ENCODE measurements around the gene ANKRD66. TPM values are rescaled to one million over a fixed set of nuclear protein-coding genes. Genes with fewer than 3 reads are reported as not detected.
A peak's percentile ranks its signal among the peaks of the same experiment; 100 is the strongest.
"Not testable (repeated sequence)": the region's sequence is repeated elsewhere in the genome, so short reads cannot be mapped to it uniquely, and the experiment has no call there.

ANKRD66 gene
- total RNA-seq, 1 donor from 2014 or later: not detected

DNA sequence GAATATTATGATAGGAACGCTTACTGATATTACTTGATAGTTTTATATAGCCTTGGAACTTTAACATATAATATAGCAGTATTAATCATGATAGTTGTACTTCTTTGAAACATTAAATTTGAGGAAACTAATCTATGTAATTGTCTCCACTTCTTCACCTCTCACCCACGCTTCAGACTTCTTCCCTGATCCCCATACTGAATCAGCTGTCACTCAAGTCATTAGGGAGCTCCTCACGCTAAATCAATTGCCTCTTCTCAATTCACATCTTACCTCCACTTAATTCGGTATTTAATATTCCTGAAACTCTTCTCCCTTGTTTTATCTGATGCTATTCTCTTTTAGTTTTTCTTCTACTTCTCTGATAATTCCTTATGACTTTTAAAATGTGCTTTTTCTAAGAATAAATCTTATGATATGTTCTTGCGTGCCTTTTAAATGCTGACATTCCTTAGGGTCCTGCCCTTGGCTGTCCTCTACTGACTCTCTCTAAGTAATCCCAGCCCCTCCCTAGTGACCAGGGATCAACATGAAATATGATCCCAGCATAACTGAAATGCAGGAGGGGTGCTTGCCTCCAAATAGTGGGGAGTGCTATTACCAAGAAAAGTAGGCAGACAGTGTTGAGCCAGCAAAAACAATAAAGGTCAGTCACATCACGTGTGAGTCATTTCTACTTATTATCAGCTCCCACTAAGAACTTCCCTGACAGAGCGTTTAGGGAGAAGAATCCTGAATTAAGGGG, 9.9 kb downstream of the ANKRD66 start:
- no peak for ATAC-seq

DNA sequence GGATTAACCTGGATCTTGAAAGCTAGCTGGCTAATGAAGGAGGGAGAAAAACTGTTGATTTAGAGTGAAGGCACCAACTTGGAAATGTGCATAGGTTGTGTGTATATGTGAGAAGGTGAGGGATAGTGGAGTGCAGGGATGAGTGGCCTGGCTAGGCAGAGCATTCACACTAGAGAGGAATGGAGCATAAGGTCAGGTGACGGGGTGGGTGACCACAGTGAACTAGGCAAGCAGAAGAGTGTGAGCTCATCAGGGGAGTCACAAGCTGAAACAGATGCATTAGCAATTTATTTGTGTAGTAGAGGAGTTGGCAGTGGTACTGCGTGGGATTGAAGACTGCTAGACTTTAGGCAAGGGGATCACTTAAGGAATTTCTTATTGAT, 10.5 kb downstream of the ANKRD66 start:
- no peak for ATAC-seq

DNA sequence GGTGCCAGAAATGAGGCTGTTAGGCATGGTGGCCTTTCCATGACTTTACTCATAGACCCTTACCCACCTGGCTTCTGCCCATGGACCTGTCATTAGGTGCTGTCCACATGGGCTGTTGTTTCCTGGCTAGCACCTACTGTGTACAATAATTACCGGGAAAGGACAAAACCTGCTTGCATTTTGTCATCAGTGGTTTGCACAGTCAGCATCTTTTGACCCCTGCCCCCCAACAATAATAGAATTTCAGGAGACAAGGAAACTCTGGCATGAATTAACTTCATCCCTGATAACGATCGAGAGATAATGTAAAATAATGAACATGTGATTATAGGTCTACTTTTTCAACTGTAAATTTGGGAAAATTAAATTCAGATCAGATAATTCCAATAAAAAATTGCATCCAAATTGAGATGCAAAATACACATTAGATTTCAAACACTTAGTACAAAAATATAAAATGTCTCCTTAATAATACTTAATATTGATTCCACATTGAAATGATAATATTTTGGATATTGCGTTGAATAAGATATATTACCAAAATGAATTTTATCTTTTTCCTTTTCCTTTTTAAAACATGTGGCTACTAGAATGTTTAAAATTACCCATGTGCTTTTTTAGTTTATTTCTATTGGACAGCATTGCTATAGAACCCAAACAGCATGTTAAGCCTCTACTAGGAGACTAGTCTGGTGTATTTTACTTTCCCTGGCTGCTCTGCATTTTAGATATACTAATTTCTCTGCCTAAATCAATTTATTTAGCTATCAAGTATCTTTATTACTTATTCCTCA, 12.4 kb downstream of the ANKRD66 start:
- no peak for ATAC-seq

DNA sequence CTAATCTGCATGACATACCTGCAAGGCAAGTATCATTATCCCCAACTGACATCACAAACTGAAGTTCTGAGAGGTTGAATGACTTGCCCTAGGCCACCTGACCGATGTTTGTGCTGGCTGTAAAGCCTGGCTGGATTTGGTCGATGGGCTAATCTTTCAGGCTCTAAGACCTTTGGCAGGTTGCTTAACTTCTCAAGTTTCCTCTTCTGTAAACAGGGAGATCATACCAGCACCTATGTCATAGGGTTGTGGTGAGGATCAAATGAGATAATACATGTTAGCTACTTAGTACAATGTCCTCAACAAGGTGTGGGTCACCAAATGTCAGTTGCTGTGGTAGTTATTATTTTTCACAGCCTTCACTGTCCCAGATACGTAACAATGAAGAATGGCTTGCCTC, 14.2 kb downstream of the ANKRD66 start:
- peak; percentile 89 for ATAC-seq

DNA sequence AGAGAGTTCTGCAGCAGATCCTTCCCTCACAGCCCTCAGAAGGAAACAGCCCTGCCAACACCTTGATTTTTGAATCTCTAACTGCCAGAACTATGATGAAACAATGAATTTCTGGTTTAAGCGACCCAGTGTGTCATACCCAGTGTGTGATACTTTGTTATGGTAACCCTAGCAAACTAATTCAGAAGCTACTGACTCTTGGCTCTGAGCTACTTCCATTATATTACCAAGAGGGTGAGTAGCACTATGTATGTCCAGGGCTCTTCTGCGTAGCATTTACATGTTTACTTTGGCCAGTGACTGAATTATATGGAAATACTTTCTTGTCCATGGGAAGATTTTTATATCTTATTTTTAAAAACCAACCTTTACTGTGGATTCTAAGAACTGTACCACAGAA, 16.7 kb downstream of the ANKRD66 start:
- no peak for ATAC-seq

DNA sequence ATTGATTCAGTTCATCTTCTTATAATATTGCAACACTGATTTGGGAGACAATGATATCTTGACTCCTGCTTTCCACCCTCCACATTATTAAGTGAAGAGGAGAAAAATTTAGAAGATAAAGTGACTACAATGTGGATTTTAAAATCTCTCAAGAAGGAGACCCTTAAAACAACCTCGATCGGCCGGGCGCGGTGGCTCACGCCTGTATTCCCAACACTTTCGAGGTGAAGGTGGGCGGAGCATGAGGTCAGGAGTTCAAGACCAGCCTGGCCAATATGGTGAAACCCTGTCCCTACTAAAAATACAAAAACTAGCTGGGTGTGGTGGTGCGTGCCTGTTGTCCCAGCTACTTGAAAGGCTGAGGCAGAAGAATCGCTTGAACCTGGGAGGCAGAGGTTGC, 17.5 kb downstream of the ANKRD66 start:
- ATAC-seq: not testable (repeated sequence)

DNA sequence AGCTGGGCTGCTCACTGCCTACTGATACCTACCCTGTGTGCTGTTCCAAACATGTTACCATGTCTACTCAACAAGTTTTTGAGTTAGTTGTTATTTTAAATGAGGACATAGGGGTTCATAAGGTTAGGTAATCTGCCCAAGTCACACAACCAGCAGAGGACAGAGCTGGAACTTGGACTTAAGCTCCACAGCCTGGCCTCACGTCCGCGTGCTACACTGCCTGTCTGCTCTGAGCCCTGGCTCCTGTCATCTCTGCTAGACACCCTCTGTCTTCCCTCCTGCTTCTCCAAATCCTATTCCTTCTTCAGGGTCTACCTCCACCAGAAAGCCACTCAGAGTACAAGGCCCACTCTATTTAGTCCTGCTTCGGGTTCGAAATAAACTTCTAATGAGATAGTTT, 18.2 kb downstream of the ANKRD66 start:
- ATAC-seq: no peak

DNA sequence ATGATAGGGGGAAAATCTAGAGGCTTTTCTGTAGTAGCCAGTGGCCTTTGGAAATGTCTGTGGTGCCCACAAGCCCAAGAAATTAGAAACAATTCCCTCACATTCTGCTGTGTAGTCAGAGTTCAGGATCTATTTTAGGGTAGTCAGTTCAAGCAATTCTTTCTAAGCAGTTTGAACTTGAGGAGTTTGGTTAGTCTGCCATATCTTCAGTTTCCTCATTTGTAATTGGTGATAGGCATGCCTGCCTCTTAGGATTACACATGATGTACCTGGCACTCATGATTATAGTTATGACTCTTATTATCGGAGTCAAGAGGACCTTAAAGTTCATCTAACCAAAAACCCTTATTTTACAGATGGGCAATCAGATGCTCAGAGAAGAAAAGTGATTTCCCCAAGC, 25.3 kb downstream of the ANKRD66 start:
- ATAC-seq: no peak

DNA sequence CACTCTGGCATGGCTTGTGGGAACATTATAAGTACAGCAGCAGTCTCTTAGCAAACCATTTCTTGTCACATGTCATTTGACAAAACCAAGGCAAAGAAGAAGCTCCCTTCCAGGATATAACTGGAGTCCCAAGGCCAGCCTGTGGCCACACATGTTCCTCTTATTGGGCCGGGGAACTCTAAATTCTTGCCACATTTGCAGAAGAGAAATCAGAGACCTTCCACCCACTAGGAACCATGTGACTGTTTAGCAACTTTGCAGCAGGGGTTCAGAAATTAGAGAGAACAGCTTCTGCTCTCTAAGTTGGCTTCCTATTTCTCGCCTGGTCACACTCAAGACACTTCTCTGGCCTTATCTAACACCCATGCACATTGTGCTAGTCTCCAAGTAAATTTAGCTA, 26.0 kb downstream of the ANKRD66 start:
- peak; percentile 8 for ATAC-seq

DNA sequence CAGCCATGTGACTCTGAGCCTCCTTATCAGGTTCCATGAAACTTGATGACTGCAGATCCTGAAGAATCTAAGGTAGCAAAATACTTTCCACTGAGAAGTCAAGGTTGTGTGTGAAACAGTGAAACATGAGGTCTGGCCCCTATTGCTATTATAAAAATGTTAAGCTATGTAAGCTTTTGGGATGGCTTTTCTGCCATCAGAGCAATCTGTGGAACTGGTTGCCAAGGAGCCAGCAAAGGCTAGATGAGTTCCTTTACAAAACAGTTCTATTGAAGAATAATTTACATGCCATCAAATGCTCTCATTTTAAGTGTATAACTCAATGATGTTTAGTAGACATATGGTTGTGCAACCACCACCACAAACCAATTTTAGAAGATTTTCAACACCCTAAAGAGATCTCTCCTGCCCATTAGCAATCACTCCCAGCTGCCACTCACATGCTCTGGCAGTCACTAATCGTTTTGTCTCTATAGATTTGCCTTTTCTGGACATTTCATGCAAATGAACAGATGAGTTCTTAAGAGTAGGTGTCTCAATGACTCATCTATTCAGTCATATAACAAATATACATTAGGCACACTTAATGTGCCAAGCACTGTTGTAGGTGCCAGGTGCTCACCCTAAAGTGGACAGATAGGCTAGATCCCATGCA, 26.6 kb downstream of the ANKRD66 start:
- ATAC-seq: no peak

DNA sequence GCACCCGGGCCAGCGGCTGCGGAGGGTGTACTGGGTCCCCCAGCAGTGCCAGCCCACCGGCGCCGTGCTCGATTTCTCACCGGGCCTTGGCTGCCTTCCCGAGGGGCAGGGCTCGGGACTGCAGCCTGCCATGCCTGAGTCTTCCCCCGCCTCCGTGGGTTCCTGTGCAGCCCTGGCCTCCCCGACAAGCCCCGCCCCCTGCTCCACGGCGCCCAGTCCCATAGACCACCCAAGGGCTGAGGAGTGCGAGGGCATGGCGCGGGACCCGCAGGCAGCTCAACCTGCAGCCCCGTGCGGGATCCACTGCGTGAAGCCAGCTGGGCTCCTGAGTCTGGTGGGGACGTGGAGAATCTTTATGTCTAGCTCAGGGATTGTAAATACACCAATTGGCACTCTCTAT, 28.0 kb downstream of the ANKRD66 start:
- not testable (repeated sequence) for ATAC-seq

DNA sequence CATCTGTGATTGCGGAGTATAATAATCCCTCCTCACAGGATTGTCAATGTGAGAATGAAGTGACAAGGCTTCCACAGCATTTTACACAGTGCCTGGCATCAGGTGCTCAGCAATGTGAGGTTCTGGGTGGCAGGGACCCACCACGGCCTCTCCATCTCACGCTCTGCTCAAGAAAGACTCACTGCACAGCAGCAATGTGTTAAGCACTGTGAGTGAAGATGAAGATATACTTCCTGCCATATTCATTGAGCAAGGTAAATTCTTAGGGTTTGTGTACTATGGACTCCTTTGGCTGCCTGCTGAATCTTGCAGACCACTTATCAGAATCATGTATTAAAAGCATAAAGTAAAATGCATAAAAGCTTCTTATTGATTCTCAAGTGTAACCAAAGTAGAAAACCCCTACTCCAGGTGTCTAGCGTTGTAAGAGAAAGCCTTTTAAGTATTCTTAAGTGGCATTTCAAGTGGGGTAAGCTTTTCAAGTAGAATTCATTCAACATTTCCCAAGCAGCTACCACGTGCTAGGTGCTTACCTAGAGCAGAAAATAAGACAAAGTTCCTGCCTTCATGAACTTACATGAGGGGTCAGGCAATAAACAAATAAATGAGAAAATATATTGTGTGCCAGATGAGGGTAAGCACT, 29.5 kb downstream of the ANKRD66 start:
- no peak for ATAC-seq

DNA sequence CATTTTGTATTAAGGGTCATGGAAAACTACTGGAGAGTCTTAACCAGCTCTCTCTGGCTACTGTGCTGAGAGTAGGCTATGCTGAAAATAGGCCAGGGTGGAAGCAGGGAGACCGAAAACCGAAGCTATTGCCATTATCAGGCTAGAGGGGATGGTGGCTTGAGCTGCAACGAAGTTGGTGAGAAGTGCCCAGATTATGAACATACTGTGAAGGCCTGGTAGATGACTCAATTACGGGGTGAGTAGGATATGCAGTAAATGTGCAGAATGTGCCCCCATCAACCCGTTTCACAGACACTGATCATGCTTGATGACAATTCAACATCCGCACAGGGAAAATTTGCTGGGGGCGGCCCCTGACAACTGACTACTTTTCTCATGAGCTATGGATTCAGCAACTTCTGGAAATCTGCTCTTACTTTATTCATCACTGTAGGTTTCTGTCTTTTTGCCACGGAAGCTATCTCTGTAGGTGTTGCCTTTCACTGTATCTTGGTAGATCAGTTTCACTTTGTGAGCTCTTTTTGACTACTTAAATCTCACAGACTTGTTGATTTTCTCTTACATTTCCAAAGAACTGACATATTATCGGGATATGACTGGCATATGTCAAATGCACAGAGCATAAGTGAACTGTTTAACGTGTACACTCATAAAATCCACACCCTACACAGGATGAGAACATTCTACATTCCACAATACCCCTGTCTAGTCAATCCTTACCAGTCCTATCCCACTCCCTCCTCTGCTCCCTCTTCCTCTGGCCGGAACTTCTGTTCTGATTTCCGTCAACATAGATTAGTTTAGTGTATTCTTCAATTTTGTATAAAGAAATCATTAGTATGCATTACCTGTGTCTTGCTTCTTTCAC, 31.0 kb downstream of the ANKRD66 start:
- no peak for ATAC-seq

DNA sequence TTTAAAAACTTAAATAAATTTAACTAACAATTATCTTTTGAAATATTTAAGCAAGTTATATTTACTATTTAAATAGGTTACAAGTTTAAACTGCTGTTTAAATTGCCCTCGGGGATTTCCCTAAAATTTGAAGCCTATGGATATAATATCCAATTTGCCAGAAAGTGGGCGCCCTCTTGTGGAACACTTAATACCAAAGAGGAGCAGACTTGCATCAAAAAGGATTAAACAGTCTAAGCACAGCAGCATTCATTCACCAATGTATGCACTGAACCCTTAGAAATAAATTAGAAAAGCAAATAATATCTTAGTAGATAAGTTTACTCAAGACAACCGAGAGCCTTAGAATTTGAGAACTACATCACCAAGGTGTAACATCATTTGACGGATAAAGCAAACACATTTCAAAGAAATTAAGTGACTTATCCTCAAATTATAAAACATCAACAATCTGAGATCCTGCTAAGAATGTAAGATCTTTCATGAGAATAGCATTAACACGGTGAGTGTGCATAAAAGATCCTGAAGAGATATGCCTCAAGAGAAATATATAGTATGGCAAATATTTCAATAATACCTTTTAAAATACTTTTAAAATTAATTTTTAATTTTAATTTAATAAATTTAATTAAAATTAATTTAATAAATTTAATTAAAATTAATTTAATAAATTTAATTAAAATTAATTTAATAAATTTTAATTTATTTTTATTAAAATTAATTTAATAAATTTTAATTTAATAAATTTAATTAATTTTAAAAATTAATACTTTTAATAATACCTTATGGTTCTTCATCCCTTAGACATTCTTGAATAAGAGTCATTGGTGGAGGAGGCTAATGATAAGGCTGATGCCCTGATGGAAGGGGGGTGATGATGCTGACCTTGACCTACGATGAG, 35.0 kb downstream of the ANKRD66 start:
- ATAC-seq: no peak

DNA sequence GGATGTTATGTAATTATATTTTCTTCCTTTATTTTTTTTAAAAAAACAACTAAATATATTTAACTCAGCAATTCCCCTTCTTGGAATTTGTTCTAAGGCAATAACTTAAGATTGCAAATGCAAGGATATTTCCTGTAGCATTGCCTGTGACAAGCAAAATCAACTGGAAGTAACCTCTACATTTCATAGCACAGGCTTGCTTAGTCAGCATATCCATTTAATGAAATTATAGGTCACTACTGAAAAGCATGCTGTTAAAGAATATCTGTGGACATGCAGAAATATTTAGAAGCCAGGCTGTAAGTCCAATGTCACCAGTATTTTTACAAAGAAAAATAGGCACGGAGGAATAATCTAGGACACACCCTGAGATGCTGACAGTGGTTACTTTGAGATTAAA, 37.8 kb downstream of the ANKRD66 start:
- no peak for ATAC-seq

DNA sequence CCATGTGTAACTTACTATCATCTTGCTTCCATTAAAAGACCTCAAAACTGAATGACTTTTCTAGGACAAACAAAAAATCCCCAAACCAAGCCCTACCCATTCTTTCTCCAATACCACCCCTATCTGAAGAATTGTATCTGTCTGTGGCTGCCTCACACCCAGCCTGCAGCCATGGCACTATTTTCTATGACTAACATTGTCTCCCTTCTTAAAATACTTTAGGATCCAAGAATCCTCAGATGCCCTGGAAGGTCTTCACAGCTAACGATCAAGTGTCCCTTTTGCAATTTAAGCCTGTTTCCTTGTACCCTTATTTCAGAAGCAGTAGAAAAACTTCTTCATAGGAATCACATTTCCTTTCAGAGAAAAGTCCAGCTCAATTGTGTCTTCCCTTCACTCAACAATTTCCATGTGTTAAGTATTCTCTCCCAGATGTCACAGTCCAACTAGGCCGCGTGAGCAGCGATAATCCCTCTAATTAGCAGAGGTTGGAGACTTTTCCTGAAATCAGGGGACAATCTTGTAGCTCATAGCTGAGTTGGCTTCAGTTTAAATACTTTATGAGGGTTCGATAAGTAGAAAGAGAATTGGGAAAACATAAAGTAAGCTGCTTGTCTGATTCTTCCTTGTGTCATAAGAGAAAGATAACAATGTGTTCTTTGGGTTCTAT, 41.3 kb downstream of the ANKRD66 start:
- ATAC-seq: no peak

DNA sequence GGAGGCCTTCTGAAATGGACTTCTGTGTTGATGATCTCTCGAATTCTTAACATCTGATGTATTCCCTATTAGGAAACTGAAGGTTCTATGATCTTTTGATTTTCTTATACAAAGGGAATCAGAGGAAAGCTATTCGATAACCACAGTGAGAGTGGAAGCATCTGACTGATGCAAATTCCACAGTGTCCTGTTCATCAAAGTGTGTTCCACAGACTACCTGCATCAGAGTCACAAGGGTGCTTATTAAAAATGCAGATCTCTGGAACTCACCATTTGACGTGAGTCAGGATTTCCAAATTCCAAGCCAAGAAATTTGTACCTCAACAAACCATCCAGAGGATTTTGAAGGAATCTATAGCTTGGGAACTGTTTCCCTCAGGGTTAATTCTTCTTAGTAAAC, 42.1 kb downstream of the ANKRD66 start:
- ATAC-seq: no peak

DNA sequence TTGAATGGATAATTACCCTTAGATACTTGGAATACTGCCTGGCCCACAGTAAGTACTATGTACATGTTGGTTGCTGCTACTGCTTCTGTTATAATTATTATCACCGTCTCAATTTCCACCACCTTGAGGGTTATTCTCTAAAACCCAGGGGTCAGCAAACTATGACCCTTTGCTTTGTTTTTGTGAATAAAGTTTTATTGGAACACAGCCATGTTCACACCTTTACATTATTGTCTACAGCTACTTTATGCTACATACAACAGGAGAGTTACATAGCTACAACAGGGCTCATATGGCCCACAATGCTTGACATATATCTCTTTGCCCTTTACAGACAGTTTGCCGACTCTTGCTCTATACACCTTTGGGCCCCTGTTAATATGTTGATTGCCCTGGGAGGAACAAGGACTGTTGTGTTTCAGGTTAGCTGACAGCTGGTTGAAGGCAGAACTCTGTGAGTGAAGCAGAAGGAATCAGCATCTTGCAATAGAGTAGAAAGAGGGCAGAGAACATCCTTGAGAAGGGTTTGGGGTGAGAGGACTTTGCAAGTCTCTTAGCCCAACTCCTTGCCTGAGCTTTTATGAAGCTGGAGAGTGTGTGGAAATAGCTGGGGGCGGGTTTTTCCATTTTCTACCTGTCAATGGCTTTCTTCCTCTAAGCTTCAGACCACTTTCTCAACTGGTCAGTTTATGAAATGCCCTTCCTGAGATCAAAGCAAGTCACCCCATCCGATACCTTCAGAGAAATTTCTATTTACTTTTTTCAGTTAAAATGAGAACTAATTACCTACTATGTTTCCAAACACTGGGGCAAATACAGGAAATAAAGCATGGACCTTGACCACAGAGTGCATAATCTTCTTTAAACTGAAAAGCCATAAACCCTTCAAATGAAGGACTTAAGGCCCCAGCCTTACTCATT, 43.0 kb downstream of the ANKRD66 start:
- ATAC-seq: no peak

DNA sequence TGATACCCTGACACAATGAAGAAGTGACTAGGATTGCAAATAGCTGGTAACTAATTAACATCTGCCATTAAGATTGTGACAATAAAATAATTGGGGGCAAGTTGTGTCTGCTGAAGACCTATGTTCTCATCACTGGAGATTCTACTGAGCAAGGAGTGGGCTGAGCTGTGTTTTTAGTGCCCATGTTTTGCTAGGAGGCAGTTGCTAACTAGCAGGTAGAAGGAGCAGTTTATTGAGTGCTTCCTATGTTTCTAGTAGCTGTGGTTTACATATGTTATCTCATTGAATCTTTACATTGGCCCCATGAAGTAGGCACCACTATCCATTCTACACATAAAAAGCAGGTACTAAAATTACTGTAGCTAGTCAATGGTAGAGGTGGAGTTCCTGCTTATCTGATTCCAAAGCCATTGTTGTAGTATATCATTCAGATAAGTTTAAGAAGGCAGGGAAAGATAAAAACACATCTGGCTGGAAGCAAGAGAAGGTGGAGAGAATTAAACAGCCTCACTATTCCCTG, 43.7 kb downstream of the ANKRD66 start:
- ATAC-seq: no peak

All from esophagus mucosa (tissue), 1 donor.